ENCODE measurements around the gene PROCR. TPM values are rescaled to one million over a fixed set of nuclear protein-coding genes. Genes with fewer than 3 reads are reported as not detected.

The PROCR gene
- total RNA-seq (2013), result 1.2 TPM
- polyA plus RNA-seq (1 to 10 TPM in 1 of 3 donors, under 1 TPM in 2; 0.43 to 1.1 (median 0.90) TPM), polyA minus RNA-seq (1.2 and 2.4 TPM in 2 replicates), total RNA-seq (0.41 to 1.5 (median 0.82) reads per million in 11 experiments)

DNA sequence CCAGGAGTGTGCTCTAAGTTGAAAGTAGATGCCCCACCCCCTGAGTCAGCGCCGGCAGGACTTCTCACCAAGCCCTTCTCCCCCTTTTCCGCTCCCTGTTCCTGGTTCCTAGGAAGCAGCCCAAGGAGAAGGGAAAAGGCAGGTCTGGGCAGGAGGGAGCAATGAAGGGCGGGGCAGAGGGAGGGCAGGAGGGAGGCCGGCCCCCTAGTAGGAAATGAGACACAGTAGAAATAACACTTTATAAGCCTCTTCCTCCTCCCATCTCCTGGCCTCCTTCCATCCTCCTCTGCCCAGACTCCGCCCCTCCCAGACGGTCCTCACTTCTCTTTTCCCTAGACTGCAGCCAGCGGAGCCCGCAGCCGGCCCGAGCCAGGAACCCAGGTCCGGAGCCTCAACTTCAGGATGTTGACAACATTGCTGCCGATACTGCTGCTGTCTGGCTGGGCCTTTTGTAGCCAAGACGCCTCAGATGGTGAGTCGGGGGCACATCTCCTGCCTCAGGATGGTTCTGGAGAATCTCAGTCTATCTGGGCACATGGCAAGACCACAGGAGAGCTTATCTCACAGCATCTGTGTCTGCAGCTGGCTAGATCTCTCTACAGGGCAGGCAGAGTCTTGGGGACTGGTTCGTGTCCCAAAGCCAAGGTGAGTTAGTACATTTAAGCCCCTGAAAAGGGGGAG is at the start of gene PROCR:
Gene PROCR (plus strand): TSS at position 320 of the 681 bp plus-strand sequence. CDS start 83 bp downstream, at position 403.
- peak within 1 kb of the TSS; percentile 24 for H3K9ac ChIP-seq (ENCODE audit: insufficient read depth, low read length, poor library complexity, severe bottlenecking)
- peak within 1 kb of the TSS; percentile 64 for H3K4me2 ChIP-seq (replicated peaks; ENCODE audit: extremely low read depth, low read length, poor library complexity, severe bottlenecking)
- H3K9me3 ChIP-seq (replicated peaks in 1 of 2; ENCODE audit: control insufficient read depth in 1 of 2, insufficient read depth in 1 of 2, low read length in 2 of 2), result peaks cover 0 to 4% of the 10 kb centered on the region in 2 donors
- H3K79me2 ChIP-seq (ENCODE audit: insufficient read depth, low read length), result no peaks in the 10 kb centered on the region
- WGBS (ENCODE audit: insufficient coverage), result 0% methylated on average over 11 of the region's 16 CpGs
- intact Hi-C loops (cut with micrococcal nuclease), result no loop called here
- H3K27ac Mint-ChIP-seq, result peak within 1 kb of the TSS in 4 of 7 donors; percentile 20 to 59 (median 42)
- no peaks in the 10 kb centered on the region for H3K27me3 ChIP-seq (ENCODE audit: control insufficient read depth in 2 of 2, insufficient read depth in 2 of 2, low read length in 2 of 2)
- peak; percentile 62 to 67 (median 66) for DNase-seq
- peak within 1 kb of the TSS; percentile 3 to 70 (median 17) for H3K4me3 ChIP-seq (replicated peaks in 1 of 3; ENCODE audit: low read depth in 2 of 3, low read length in 3 of 3)
- H3K27me3 Mint-ChIP-seq (ENCODE audit: low read depth in 3 of 3), result peaks cover 0 to 16% (median 4%) of the 10 kb centered on the region in 3 donors
- TF ChIP-seq, protein P1, sequence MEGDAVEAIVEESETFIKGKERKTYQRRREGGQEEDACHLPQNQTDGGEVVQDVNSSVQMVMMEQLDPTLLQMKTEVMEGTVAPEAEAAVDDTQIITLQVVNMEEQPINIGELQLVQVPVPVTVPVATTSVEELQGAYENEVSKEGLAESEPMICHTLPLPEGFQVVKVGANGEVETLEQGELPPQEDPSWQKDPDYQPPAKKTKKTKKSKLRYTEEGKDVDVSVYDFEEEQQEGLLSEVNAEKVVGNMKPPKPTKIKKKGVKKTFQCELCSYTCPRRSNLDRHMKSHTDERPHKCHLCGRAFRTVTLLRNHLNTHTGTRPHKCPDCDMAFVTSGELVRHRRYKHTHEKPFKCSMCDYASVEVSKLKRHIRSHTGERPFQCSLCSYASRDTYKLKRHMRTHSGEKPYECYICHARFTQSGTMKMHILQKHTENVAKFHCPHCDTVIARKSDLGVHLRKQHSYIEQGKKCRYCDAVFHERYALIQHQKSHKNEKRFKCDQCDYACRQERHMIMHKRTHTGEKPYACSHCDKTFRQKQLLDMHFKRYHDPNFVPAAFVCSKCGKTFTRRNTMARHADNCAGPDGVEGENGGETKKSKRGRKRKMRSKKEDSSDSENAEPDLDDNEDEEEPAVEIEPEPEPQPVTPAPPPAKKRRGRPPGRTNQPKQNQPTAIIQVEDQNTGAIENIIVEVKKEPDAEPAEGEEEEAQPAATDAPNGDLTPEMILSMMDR (IDR thresholded peaks at IDR 0.05), result no peak
- H2AFZ ChIP-seq (ENCODE audit: insufficient read depth, low read depth, low read length, poor library complexity, severe bottlenecking), result peak within 1 kb of the TSS; percentile 81
- peaks cover 11 to 13% of the 10 kb centered on the region in 2 donors for H3K4me1 ChIP-seq (ENCODE audit: control insufficient read depth in 1 of 2, insufficient read depth in 2 of 2, low read length in 2 of 2)
- no peaks in the 10 kb centered on the region for H3K36me3 ChIP-seq (replicated peaks in 1 of 2; ENCODE audit: control insufficient read depth in 1 of 2, insufficient read depth in 2 of 2, low read length in 2 of 2)
- no peaks in the 10 kb centered on the region for H4K20me1 ChIP-seq (ENCODE audit: insufficient read depth, low read length)
- peaks cover 13% of the 10 kb centered on the region for H3K4me1 Mint-ChIP-seq
- peak within 1 kb of the TSS; percentile 75 to 83 for H3K4me3 Mint-ChIP-seq
- no peak within 1 kb of the TSS for H3K27ac ChIP-seq (ENCODE audit: low read depth in 1 of 2, low read length in 2 of 2)
- H3K36me3 Mint-ChIP-seq, result peaks cover 0 to 8% of the 10 kb centered on the region in 2 donors
- peaks cover 0 to 8% (median 2%) of the 10 kb centered on the region in 7 donors for H3K9me3 Mint-ChIP-seq

DNA sequence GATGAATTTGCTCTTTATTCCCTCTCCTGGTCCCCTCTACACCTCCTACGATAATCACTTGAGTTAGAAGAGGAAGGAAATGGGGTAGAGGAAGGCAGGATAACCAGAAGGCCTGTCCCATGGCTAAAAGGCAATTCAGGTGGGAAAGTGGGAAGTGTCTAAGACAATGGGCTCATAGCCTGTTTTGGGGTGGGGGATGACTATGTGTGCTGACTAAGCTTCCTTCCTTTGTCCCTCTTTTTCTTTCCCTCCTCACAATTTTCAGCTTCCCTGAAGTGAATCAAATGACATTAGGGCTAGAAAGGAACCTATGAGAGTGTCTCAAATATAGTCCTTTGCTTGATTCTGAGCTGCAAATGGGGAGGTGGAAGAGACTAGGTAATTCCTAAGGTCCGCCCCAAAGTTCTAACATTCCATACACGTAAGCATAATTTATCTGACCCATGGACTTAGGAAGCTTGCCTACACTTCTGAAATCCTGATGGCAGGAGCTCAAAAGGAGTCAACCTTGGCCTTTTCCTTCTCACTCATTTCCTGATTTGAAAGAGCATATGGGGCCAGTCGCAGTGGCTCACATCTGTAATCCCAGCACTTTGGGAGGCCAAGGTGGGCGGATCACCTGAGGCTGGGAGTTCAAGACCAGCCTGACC is 49.0 kb upstream of the PROCR start:
- Histone ChIP-seq H3K79me2 (ENCODE audit: insufficient read depth, low read length) (no peaks in the 10 kb centered on the region), H3K36me3 (replicated peaks in 1 of 2; ENCODE audit: control insufficient read depth in 1 of 2, insufficient read depth in 2 of 2, low read length in 2 of 2) (peaks cover 82 to 97% of the 10 kb centered on the region in 2 donors), H3K9ac (ENCODE audit: insufficient read depth, low read length, poor library complexity, severe bottlenecking) (no peak overlapping the region), H4K20me1 (ENCODE audit: insufficient read depth, low read length) (peaks cover 3% of the 10 kb centered on the region), H3K4me2 (replicated peaks; ENCODE audit: extremely low read depth, low read length, poor library complexity, severe bottlenecking) (no peak overlapping the region), H3K9me3 (replicated peaks in 1 of 2; ENCODE audit: control insufficient read depth in 1 of 2, insufficient read depth in 1 of 2, low read length in 2 of 2) (no peaks in the 10 kb centered on the region), H3K4me1 (ENCODE audit: control insufficient read depth in 1 of 2, insufficient read depth in 2 of 2, low read length in 2 of 2) (no peaks in the 10 kb centered on the region), H3K27me3 (ENCODE audit: control insufficient read depth in 2 of 2, insufficient read depth in 2 of 2, low read length in 2 of 2) (no peaks in the 10 kb centered on the region), H2AFZ (ENCODE audit: insufficient read depth, low read depth, low read length, poor library complexity, severe bottlenecking) (no peak overlapping the region), H3K27ac (ENCODE audit: low read depth in 1 of 2, low read length in 2 of 2) (no peak overlapping the region), H3K4me3 (replicated peaks in 1 of 3; ENCODE audit: low read depth in 2 of 3, low read length in 3 of 3) (no peak overlapping the region)
- peaks cover 6% of the 10 kb centered on the region for H3K4me1 Mint-ChIP-seq
- H3K27ac Mint-ChIP-seq, result no peak overlapping the region
- 90% methylated on average over 2 of the region's 5 CpGs for WGBS (ENCODE audit: insufficient coverage)
- TF ChIP-seq, protein P1 (IDR thresholded peaks at IDR 0.05), result no peak
- H3K27me3 Mint-ChIP-seq (ENCODE audit: low read depth in 3 of 3), result peaks cover 0 to 2% (median 1%) of the 10 kb centered on the region in 3 donors
- DNase-seq, result no peak
- no peak overlapping the region for H3K4me3 Mint-ChIP-seq
- no peaks in the 10 kb centered on the region for H3K9me3 Mint-ChIP-seq
- intact Hi-C loops (cut with micrococcal nuclease), result no loop called here
- H3K36me3 Mint-ChIP-seq, result peaks cover 82 to 97% of the 10 kb centered on the region in 2 donors

Measured in CD14-positive monocyte (primary cell).